Measurements from ENCODE around the gene SHROOM2.

SHROOM2 gene

DNA sequence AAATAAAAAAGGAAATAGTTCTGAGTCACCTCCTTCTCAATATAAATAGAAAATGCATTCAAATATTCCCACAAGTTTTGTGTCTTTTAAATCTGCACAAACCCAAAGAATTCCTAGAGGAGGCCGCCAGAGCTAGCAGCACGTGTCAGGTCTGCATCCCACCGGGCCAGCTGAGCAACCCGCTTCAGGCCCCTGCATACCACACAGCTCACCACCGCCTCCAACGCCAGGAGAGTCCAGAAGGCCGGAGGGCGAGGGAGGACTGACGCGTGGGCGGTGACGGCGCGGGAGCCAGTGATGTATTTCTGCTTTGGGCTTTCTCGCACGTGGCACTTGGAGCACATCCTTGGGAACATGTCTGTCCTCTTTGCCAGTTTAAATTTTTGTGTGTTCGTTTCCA is 119.1 kb downstream of the SHROOM2 start:
- TF ChIP-seq SP1 (IDR thresholded peaks at IDR 0.05), result no peak
- no peak for TF ChIP-seq FOXA1 (IDR thresholded peaks at IDR 0.05)
- TF ChIP-seq NFRKB (IDR thresholded peaks at IDR 0.05), result no peak
- no peak for TF ChIP-seq SUZ12 (IDR thresholded peaks at IDR 0.05)
- no peak for TF ChIP-seq ZNF384 (IDR thresholded peaks at IDR 0.05)
- no peak for TF ChIP-seq L3MBTL2 (conservative IDR thresholded peaks at IDR 0.05)
- TF ChIP-seq CTBP1 (IDR thresholded peaks at IDR 0.05; ENCODE audit: borderline replicate concordance), result no peak
- ChIA-PET CTCF (no interaction called here), POLR2A (no interaction called here)
- DNase-seq (ENCODE audit: extremely low spot score), result no peak

GRCh38 chrX:9905721-9906120 is 119.5 kb downstream of the SHROOM2 start:
- TF ChIP-seq ZNF384 (IDR thresholded peaks at IDR 0.05), result no peak
- no peak for TF ChIP-seq FOXM1 (IDR thresholded peaks at IDR 0.05; ENCODE audit: borderline replicate concordance)
- TF ChIP-seq CTBP1 (IDR thresholded peaks at IDR 0.05; ENCODE audit: borderline replicate concordance), result no peak
- TF ChIP-seq ELF4 (IDR thresholded peaks at IDR 0.05), result no peak
- TF ChIP-seq L3MBTL2 (conservative IDR thresholded peaks at IDR 0.05), result no peak
- TF ChIP-seq NFRKB (IDR thresholded peaks at IDR 0.05), result no peak
- no peak for TF ChIP-seq FOXA1 (IDR thresholded peaks at IDR 0.05)
- TF ChIP-seq SUZ12 (IDR thresholded peaks at IDR 0.05), result no peak
- no peak for TF ChIP-seq FOXK2 (IDR thresholded peaks at IDR 0.05)
- no peak for TF ChIP-seq TARDBP (IDR thresholded peaks at IDR 0.05)
- TF ChIP-seq PKNOX1 (IDR thresholded peaks at IDR 0.05), result no peak
- no peak for TF ChIP-seq SP1 (IDR thresholded peaks at IDR 0.05)
- no peak for TF ChIP-seq HDGF (IDR thresholded peaks at IDR 0.05; ENCODE audit: borderline replicate concordance)
- no peak for DNase-seq (ENCODE audit: extremely low spot score)
- ChIA-PET POLR2A (no interaction called here), CTCF (no interaction called here)

- ChIA-PET CTCF (no interaction called here), POLR2A (no interaction called here)
- no peak for DNase-seq (ENCODE audit: extremely low spot score)
- TF ChIP-seq CTBP1 (IDR thresholded peaks at IDR 0.05; ENCODE audit: borderline replicate concordance) (no peak), TARDBP (IDR thresholded peaks at IDR 0.05) (no peak), SP1 (IDR thresholded peaks at IDR 0.05) (no peak), ARNT (IDR thresholded peaks at IDR 0.05) (no peak), NFRKB (IDR thresholded peaks at IDR 0.05) (no peak), L3MBTL2 (conservative IDR thresholded peaks at IDR 0.05) (no peak), SUZ12 (IDR thresholded peaks at IDR 0.05) (no peak), ZNF384 (IDR thresholded peaks at IDR 0.05) (no peak), FOXM1 (IDR thresholded peaks at IDR 0.05; ENCODE audit: borderline replicate concordance) (no peak), BHLHE40 (IDR thresholded peaks at IDR 0.05; ENCODE audit: borderline replicate concordance) (no peak), FOXA1 (IDR thresholded peaks at IDR 0.05) (no peak), HDGF (IDR thresholded peaks at IDR 0.05; ENCODE audit: borderline replicate concordance) (no peak), FOXK2 (IDR thresholded peaks at IDR 0.05) (no peak), ELF4 (IDR thresholded peaks at IDR 0.05) (no peak), LEF1 (IDR thresholded peaks at IDR 0.05; ENCODE audit: borderline replicate concordance) (no peak), PKNOX1 (IDR thresholded peaks at IDR 0.05) (no peak)
These were observed 120.7 kb downstream of the SHROOM2 start for GRCh38 chrX:9906919-9907318.

DNA sequence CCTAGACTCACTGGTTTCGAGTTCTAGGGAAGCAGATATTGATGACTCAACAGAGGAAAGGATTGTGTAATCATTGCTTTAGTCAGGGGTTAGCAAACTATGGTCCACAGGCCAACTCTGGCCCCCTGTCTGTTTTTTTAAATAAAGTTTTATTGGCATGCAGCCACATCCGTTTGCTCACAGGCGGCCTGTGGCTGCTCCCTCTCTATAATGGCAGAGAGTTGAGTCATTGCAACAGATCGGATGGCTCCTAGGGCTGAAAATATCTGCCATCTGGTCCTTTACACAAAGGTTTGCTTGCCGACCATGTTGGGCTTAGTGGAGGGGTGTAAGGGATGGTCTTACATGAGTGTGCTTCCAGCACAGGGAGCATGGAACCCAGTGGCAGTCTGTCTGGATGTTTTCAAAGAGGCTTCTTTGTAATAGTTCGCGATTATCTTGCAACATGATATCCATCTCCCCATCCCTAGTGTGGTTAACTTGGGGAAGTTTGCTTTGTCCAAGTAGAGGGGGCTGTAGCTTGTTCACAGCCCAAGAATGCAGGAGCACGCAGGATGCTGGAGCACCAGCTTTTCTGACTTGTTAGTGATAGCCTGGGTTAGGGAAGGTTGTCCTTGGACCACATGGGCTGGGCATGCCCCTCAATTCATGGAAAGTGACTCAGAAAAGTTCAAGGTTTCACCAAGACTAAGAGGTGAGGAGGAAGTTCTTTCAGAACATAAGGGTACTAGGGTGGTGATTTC is 121.6 kb downstream of the SHROOM2 start:
- DNase-seq (ENCODE audit: extremely low spot score), result no peak
- ChIA-PET CTCF (no interaction called here), POLR2A (no interaction called here)
- TF ChIP-seq ELF4 (IDR thresholded peaks at IDR 0.05) (no peak), SUZ12 (IDR thresholded peaks at IDR 0.05) (no peak), ZNF384 (IDR thresholded peaks at IDR 0.05) (no peak), PKNOX1 (IDR thresholded peaks at IDR 0.05) (no peak), NFRKB (IDR thresholded peaks at IDR 0.05) (no peak), HDGF (IDR thresholded peaks at IDR 0.05; ENCODE audit: borderline replicate concordance) (no peak)

DNA sequence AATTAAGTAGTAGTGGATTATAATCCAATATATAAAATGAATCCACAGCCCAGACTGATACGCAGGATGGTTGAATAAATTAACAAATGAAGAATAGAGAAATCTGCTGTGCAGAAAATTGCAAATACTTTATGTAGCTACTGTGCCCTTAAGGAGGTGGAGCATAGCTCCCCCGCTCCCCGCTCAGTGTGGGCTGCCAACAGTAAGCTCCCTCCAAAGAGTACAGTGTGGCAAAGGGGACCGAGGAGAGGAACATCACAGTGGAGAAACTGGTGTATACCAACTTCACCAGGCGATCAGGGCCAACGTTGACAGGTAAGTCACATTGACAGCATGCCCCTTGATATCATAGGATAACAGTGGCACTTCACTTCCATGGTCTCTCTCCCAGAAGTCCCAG is 123.0 kb downstream of the SHROOM2 start:
- POLR2A ChIA-PET, result no interaction called here
- DNase-seq (ENCODE audit: extremely low spot score), result no peak
- CTCF ChIA-PET, result no interaction called here
- no peak for TF ChIP-seq TARDBP (IDR thresholded peaks at IDR 0.05)
- no peak for TF ChIP-seq NFRKB (IDR thresholded peaks at IDR 0.05)
- no peak for TF ChIP-seq FOXA1 (IDR thresholded peaks at IDR 0.05)
- no peak for TF ChIP-seq BHLHE40 (IDR thresholded peaks at IDR 0.05; ENCODE audit: borderline replicate concordance)
- no peak for TF ChIP-seq L3MBTL2 (conservative IDR thresholded peaks at IDR 0.05)
- no peak for TF ChIP-seq SUZ12 (IDR thresholded peaks at IDR 0.05)
- no peak for TF ChIP-seq LEF1 (IDR thresholded peaks at IDR 0.05; ENCODE audit: borderline replicate concordance)
- TF ChIP-seq ZNF384 (IDR thresholded peaks at IDR 0.05), result no peak
- TF ChIP-seq ELF4 (IDR thresholded peaks at IDR 0.05), result no peak
- TF ChIP-seq PKNOX1 (IDR thresholded peaks at IDR 0.05), result no peak
- no peak for TF ChIP-seq ARNT (IDR thresholded peaks at IDR 0.05)
- no peak for TF ChIP-seq FOXM1 (IDR thresholded peaks at IDR 0.05; ENCODE audit: borderline replicate concordance)

DNA sequence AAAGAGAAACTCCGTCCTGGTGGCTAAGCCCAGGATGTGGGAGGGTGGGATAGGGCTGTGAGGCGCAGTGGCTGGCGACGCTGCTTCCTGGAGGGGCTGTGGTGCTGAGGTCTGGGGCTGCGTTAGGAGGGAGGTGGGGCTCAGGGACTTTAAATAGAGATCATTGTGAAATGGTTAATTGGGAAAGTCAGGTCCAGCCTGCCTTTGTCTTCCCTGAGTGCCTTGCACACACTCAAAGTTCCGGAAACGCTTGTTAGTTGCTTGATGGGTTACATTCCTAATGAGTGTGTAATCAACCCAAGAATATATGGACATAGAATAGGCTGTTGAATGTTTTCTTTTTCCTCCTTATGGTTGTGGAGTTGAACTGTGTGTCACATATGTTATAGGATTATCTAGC is 125.3 kb downstream of the SHROOM2 start:
- CTCF ChIA-PET, result no interaction called here

More for the DNA sequence above, 125.3 kb downstream of the SHROOM2 start:
- no peak for DNase-seq (ENCODE audit: extremely low spot score)
- TF ChIP-seq FOXM1 (IDR thresholded peaks at IDR 0.05; ENCODE audit: borderline replicate concordance) (no peak), L3MBTL2 (conservative IDR thresholded peaks at IDR 0.05) (no peak), SP1 (IDR thresholded peaks at IDR 0.05) (no peak), FOXA1 (IDR thresholded peaks at IDR 0.05) (no peak), TARDBP (IDR thresholded peaks at IDR 0.05) (no peak), SUZ12 (IDR thresholded peaks at IDR 0.05) (no peak), ARNT (IDR thresholded peaks at IDR 0.05) (no peak), PKNOX1 (IDR thresholded peaks at IDR 0.05) (no peak), ELF4 (IDR thresholded peaks at IDR 0.05) (no peak)
- POLR2A ChIA-PET, result no interaction called here
